SK-N-SH treated with all-trans-retinoic acid at 6 μM for 48 hours (cell line): ENCODE results near the gene PARD3.

ENCODE experiments used
- ATAC-seq: fragments of 200-7000 bp; cut with Tn5 transposase; 3 replicates; pipeline ENCODE4 v1.9.1; 2020; ENCODE audit warnings: mild to moderate bottlenecking, moderate library complexity
- ARNTL ChIP-seq: fragments of 450-650 bp; formaldehyde crosslinking; IDR thresholded peaks from 2 replicates; pipeline ENCODE4 v1.5.0; 2020; ENCODE audit warnings: low read depth, mild to moderate bottlenecking, moderate library complexity, borderline replicate concordance
- BACH2 ChIP-seq: fragments of 250-450 bp; sonication (Bioruptor Pico); IDR thresholded peaks from 2 replicates; pipeline ENCODE4 v1.9.0; 2021; ENCODE audit warnings: mild to moderate bottlenecking, borderline replicate concordance
- CREB5 ChIP-seq: fragments of 250-450 bp; sonication (Bioruptor Pico); IDR thresholded peaks from 2 replicates; pipeline ENCODE4 v1.5.1; 2020; ENCODE audit warnings: low read depth, mild to moderate bottlenecking, moderate library complexity
- CSDC2 ChIP-seq: fragments of 250-450 bp; sonication (Bioruptor Pico); IDR thresholded peaks from 2 replicates; pipeline ENCODE4 v1.5.0; 2020; ENCODE audit warnings: mild to moderate bottlenecking, moderate library complexity
- CSRNP3 ChIP-seq: fragments of 250-450 bp; sonication (Bioruptor Pico); IDR thresholded peaks from 2 replicates; pipeline ENCODE4 v1.5.1; 2021; ENCODE audit warnings: mild to moderate bottlenecking, moderate library complexity
- GLIS3 ChIP-seq: fragments of 250-450 bp; sonication (Bioruptor Pico); IDR thresholded peaks from 2 replicates; pipeline ENCODE4 v1.5.0; 2020; ENCODE audit warnings: mild to moderate bottlenecking, moderate library complexity
- OSR1 ChIP-seq: fragments of 250-450 bp; sonication (Bioruptor Pico); IDR thresholded peaks from 2 replicates; pipeline ENCODE4 v1.8.0; 2022; ENCODE audit warnings: moderate library complexity, mild to moderate bottlenecking, inconsistent platforms
- PATZ1 ChIP-seq: fragments of 250-450 bp; sonication (Bioruptor Pico); IDR thresholded peaks from 2 replicates; pipeline ENCODE4 v1.8.0; 2020; ENCODE audit warnings: mild to moderate bottlenecking, moderate library complexity, borderline replicate concordance
- POU6F1 ChIP-seq: fragments of 250-450 bp; sonication (Bioruptor Pico); IDR thresholded peaks from 2 replicates; pipeline ENCODE4 v1.8.0; 2021; ENCODE audit warnings: low read depth, mild to moderate bottlenecking, moderate library complexity, borderline replicate concordance
- PPARA ChIP-seq: fragments of 250-450 bp; sonication (Bioruptor Pico); IDR thresholded peaks from 2 replicates; pipeline ENCODE4 v1.5.0; 2020; ENCODE audit warnings: mild to moderate bottlenecking, borderline replicate concordance
- RARB ChIP-seq: fragments of 250-450 bp; sonication (Bioruptor Pico); IDR thresholded peaks from 2 replicates; pipeline ENCODE4 v1.8.0; 2021; ENCODE audit warnings: mild to moderate bottlenecking, moderate library complexity
- SNAI2 ChIP-seq: fragments of 250-450 bp; sonication (Bioruptor Pico); IDR thresholded peaks from 2 replicates; pipeline ENCODE4 v1.5.0; 2020; ENCODE audit warnings: mild to moderate bottlenecking, moderate library complexity
- TCF4 ChIP-seq: fragments of 250-450 bp; sonication (Bioruptor Pico); IDR thresholded peaks from 2 replicates; pipeline ENCODE4 v1.8.0; 2021; ENCODE audit warnings: mild to moderate bottlenecking, moderate library complexity, borderline replicate concordance
- TOX ChIP-seq: fragments of 250-450 bp; sonication (Bioruptor Pico); IDR thresholded peaks from 2 replicates; pipeline ENCODE4 v1.8.0; 2021; ENCODE audit warnings: mild to moderate bottlenecking, moderate library complexity, borderline replicate concordance
- TSHZ2 ChIP-seq: fragments of 250-450 bp; sonication (Bioruptor Pico); IDR thresholded peaks from 2 replicates; pipeline ENCODE4 v1.5.0; 2020; ENCODE audit warnings: mild to moderate bottlenecking, moderate library complexity
- ZC3H10 ChIP-seq: fragments of 250-450 bp; sonication (Bioruptor Pico); IDR thresholded peaks from 2 replicates; pipeline ENCODE4 v1.5.1; 2021; ENCODE audit warnings: mild to moderate bottlenecking, moderate library complexity
- ZFP3 ChIP-seq: fragments of 250-450 bp; sonication (Bioruptor Pico); IDR thresholded peaks from 2 replicates; pipeline ENCODE4 v1.5.0; 2020; ENCODE audit warnings: mild to moderate bottlenecking, moderate library complexity
- ZFP30 ChIP-seq: fragments of 450-650 bp; formaldehyde crosslinking; IDR thresholded peaks from 2 replicates; pipeline ENCODE4 v1.5.0; 2022; ENCODE audit warnings: mild to moderate bottlenecking, moderate library complexity
- ZNF70 ChIP-seq: fragments of 450-650 bp; formaldehyde crosslinking; IDR thresholded peaks from 2 replicates; pipeline ENCODE4 v1.5.0; 2020; ENCODE audit warnings: mild to moderate bottlenecking, moderate library complexity
- ZNF8 ChIP-seq: fragments of 450-650 bp; formaldehyde crosslinking; IDR thresholded peaks from 2 replicates; pipeline ENCODE4 v1.5.0; 2020; ENCODE audit warnings: mild to moderate bottlenecking, moderate library complexity

Gene PARD3

GRCh38 chr10:34706147-34706546 lies 108.9 kb downstream of the PARD3 start:
- TF ChIP-seq TOX (CRISPR knock-in tag) (no peak), SNAI2 (no peak), ZFP3 (no peak), CREB5 (CRISPR knock-in tag) (no peak), OSR1 (no peak), ZFP30 (CRISPR knock-in tag) (no peak)
- ATAC-seq = no peak

- ATAC-seq = no peak
- TF ChIP-seq TSHZ2 (CRISPR knock-in tag) = no peak
- TF ChIP-seq ARNTL (CRISPR knock-in tag) = no peak
- TF ChIP-seq ZNF70 (CRISPR knock-in tag) = no peak
- TF ChIP-seq TOX (CRISPR knock-in tag) = no peak
- TF ChIP-seq POU6F1 (CRISPR knock-in tag) = no peak
- no peak for TF ChIP-seq CREB5 (CRISPR knock-in tag)
- no peak for TF ChIP-seq CSRNP3 (CRISPR knock-in tag)
- no peak for TF ChIP-seq RARB
- TF ChIP-seq SNAI2 = no peak
Observed at GRCh38 chr10:34705563-34705962, 109.5 kb downstream of the PARD3 start.

GRCh38 chr10:34704526-34705184 lies 110.4 kb downstream of the PARD3 start:
- no peak for ATAC-seq
- TF ChIP-seq PPARA (CRISPR knock-in tag) (no peak), POU6F1 (CRISPR knock-in tag) (no peak), CSDC2 (no peak), CREB5 (CRISPR knock-in tag) (no peak), RARB (no peak), PATZ1 (CRISPR knock-in tag) (no peak), TOX (CRISPR knock-in tag) (no peak), BACH2 (no peak), TCF4 (no peak), ZFP30 (CRISPR knock-in tag) (no peak), ZC3H10 (CRISPR knock-in tag) (no peak), ZNF8 (CRISPR knock-in tag) (no peak), GLIS3 (CRISPR knock-in tag) (no peak), ARNTL (CRISPR knock-in tag) (no peak)
